HEK293 (cell line): ENCODE data around the gene TMC2.

ENCODE experiments used
- CTCF ChIA-PET: fragments of 350-600 bp; formaldehyde crosslinking; extraction: SDS; loops from one replicate; lab custom pipeline; 2021; ENCODE audit warnings: antibody characterized with exemption; lab: Yijun Ruan, JAX
- POLR2A ChIA-PET: fragments of 300-600 bp; formaldehyde crosslinking; extraction: SDS; loops from one replicate; lab custom pipeline; 2020; ENCODE audit warnings: antibody characterized with exemption, inconsistent platforms; lab: Yijun Ruan, JAX
- H3K27ac ChIP-seq: fragments of 200-500 bp; sonication (Bioruptor generic); 2 replicates; pipeline ENCODE4 v1.5.1; 2014; ENCODE audit warnings: low read depth, low read length, control low read depth, inconsistent platforms; ENCODE audit errors: extremely low read depth
- H3K36me3 ChIP-seq, 2 experiments: fragments of 200-500 bp in 1 of 2; sonication (Bioruptor generic) in 1 of 2; 1 replicate in 1 of 2; 2 replicates in 1 of 2; pipeline ENCODE4 v1.5.1; 2014 to 2017; ENCODE audit warnings: inconsistent platforms in 2 of 2, low read length in 2 of 2; ENCODE audit not compliant: control insufficient read depth in 2 of 2, insufficient read depth in 1 of 2
- H3K4me1 ChIP-seq: fragments of 200-500 bp; sonication (Bioruptor generic); 2 replicates; pipeline ENCODE4 v1.5.1; 2014; ENCODE audit warnings: mild to moderate bottlenecking, low read length, inconsistent platforms; ENCODE audit not compliant: control insufficient read depth, insufficient read depth
- H3K4me3 ChIP-seq: 2 replicates; pipeline ENCODE4 v1.5.1; 2011; ENCODE audit warnings: low read depth, mild to moderate bottlenecking, control low read depth, low read length, moderate library complexity
- H3K9me3 ChIP-seq: fragments of 200-500 bp; sonication (Bioruptor generic); 2 replicates; pipeline ENCODE4 v1.5.1; 2014; ENCODE audit warnings: low read depth, low read length, inconsistent platforms; ENCODE audit not compliant: control insufficient read depth, insufficient read depth
- GLIS2 ChIP-seq: fragments of 450-650 bp; formaldehyde crosslinking; IDR thresholded peaks from 2 replicates; pipeline ENCODE4 v1.5.1; 2016; ENCODE audit warnings: missing biosample characterization, missing genetic modification characterization
- KLF1 ChIP-seq: fragments of 450-650 bp; formaldehyde crosslinking; IDR thresholded peaks from 2 replicates; pipeline ENCODE4 v1.5.1; 2016; ENCODE audit warnings: missing biosample characterization, missing genetic modification characterization
- PRDM1 ChIP-seq: fragments of 450-650 bp; formaldehyde crosslinking; IDR thresholded peaks from 2 replicates; pipeline ENCODE4; 2016; ENCODE audit warnings: missing biosample characterization, missing genetic modification characterization
- REPIN1 ChIP-seq: fragments of 450-650 bp; formaldehyde crosslinking; IDR thresholded peaks from 2 replicates; pipeline ENCODE4 v1.5.1; 2017; ENCODE audit warnings: missing biosample characterization, missing genetic modification characterization, low read depth
- SCRT2 ChIP-seq: fragments of 450-650 bp; formaldehyde crosslinking; IDR thresholded peaks from 2 replicates; pipeline ENCODE4 v1.5.1; 2016; ENCODE audit warnings: missing biosample characterization, missing genetic modification characterization
- SP3 ChIP-seq: fragments of 450-650 bp; formaldehyde crosslinking; IDR thresholded peaks from 2 replicates; pipeline ENCODE4 v1.5.1; 2016; ENCODE audit warnings: missing biosample characterization, missing genetic modification characterization
- WT1 ChIP-seq: fragments of 450-650 bp; formaldehyde crosslinking; IDR thresholded peaks from 2 replicates; pipeline ENCODE4 v1.5.1; 2016; ENCODE audit warnings: missing biosample characterization, missing genetic modification characterization
- ZBTB48 ChIP-seq: fragments of 450-650 bp; formaldehyde crosslinking; IDR thresholded peaks from 2 replicates; pipeline ENCODE4 v1.5.1; 2016; ENCODE audit warnings: missing biosample characterization, missing genetic modification characterization
- ZFP41 ChIP-seq: fragments of 450-650 bp; formaldehyde crosslinking; IDR thresholded peaks from 2 replicates; pipeline ENCODE4 v1.5.1; 2016; ENCODE audit warnings: missing biosample characterization, missing genetic modification characterization, borderline replicate concordance
- ZNF10 ChIP-seq: fragments of 450-650 bp; formaldehyde crosslinking; IDR thresholded peaks from 2 replicates; pipeline ENCODE4 v1.5.1; 2017; ENCODE audit warnings: missing biosample characterization, missing genetic modification characterization
- ZNF140 ChIP-seq: fragments of 450-650 bp; formaldehyde crosslinking; IDR thresholded peaks from 2 replicates; pipeline ENCODE4 v1.5.1; 2016; ENCODE audit warnings: missing biosample characterization, missing genetic modification characterization
- ZNF155 ChIP-seq: fragments of 450-650 bp; formaldehyde crosslinking; IDR thresholded peaks from 2 replicates; pipeline ENCODE4 v1.5.1; 2016; ENCODE audit warnings: missing biosample characterization, missing genetic modification characterization
- ZNF169 ChIP-seq: fragments of 450-650 bp; formaldehyde crosslinking; IDR thresholded peaks from 2 replicates; pipeline ENCODE4 v1.5.1; 2016; ENCODE audit warnings: missing biosample characterization, missing genetic modification characterization
- ZNF184 ChIP-seq: fragments of 450-650 bp; IDR thresholded peaks from 2 replicates; pipeline ENCODE4 v1.5.1; 2018; ENCODE audit warnings: missing biosample characterization, mild to moderate bottlenecking, missing genetic modification characterization
- ZNF335 ChIP-seq: fragments of 450-650 bp; formaldehyde crosslinking; conservative IDR thresholded peaks from 2 replicates; pipeline ENCODE4 v1.5.1; 2016; ENCODE audit warnings: missing biosample characterization, missing genetic modification characterization
- ZNF394 ChIP-seq: fragments of 450-650 bp; formaldehyde crosslinking; IDR thresholded peaks from 2 replicates; pipeline ENCODE4 v1.5.1; 2016; ENCODE audit warnings: missing biosample characterization, missing genetic modification characterization, mild to moderate bottlenecking, moderate library complexity, borderline replicate concordance
- ZNF404 ChIP-seq: fragments of 450-650 bp; formaldehyde crosslinking; IDR thresholded peaks from 2 replicates; pipeline ENCODE4 v1.5.1; 2017; ENCODE audit warnings: missing biosample characterization, missing genetic modification characterization
- ZNF433 ChIP-seq: fragments of 450-650 bp; formaldehyde crosslinking; IDR thresholded peaks from 2 replicates; pipeline ENCODE4 v1.5.1; 2016; ENCODE audit warnings: missing biosample characterization, missing genetic modification characterization, low read depth
- ZNF514 ChIP-seq: fragments of 450-650 bp; formaldehyde crosslinking; IDR thresholded peaks from 2 replicates; pipeline ENCODE4 v1.5.1; 2016; ENCODE audit warnings: missing biosample characterization, missing genetic modification characterization
- ZNF549 ChIP-seq: fragments of 450-650 bp; IDR thresholded peaks from 2 replicates; pipeline ENCODE4 v1.5.1; 2018; ENCODE audit warnings: missing biosample characterization, missing genetic modification characterization, mild to moderate bottlenecking, inconsistent platforms, moderate library complexity
- ZNF560 ChIP-seq: fragments of 450-650 bp; formaldehyde crosslinking; IDR thresholded peaks from 2 replicates; pipeline ENCODE4 v1.5.1; 2017; ENCODE audit warnings: missing biosample characterization, missing genetic modification characterization, borderline replicate concordance
- ZNF626 ChIP-seq: fragments of 450-650 bp; sonication (Bioruptor Pico); formaldehyde crosslinking; IDR thresholded peaks from 2 replicates; pipeline ENCODE4 v1.5.1; 2018; ENCODE audit warnings: missing biosample characterization, missing genetic modification characterization, inconsistent platforms
- ZNF692 ChIP-seq: fragments of 450-650 bp; formaldehyde crosslinking; IDR thresholded peaks from 2 replicates; pipeline ENCODE4 v1.5.1; 2016; ENCODE audit warnings: missing biosample characterization, missing genetic modification characterization
- ZNF768 ChIP-seq: fragments of 450-650 bp; formaldehyde crosslinking; IDR thresholded peaks from 2 replicates; pipeline ENCODE4 v1.5.1; 2018; ENCODE audit warnings: missing biosample characterization, mild to moderate bottlenecking, missing genetic modification characterization
- TF ChIP-seq, protein P1 (sequence below): fragments of 450-650 bp; IDR thresholded peaks from 2 replicates; pipeline ENCODE4 v1.5.1; 2018; ENCODE audit warnings: missing biosample characterization, missing genetic modification characterization
- TF ChIP-seq, protein P2 (sequence below): fragments of 450-650 bp; formaldehyde crosslinking; IDR thresholded peaks from 2 replicates; pipeline ENCODE4; 2016; ENCODE audit warnings: missing biosample characterization, missing genetic modification characterization

Gene TMC2

GRCh38 chr20:2507875-2508630 lies 28.3 kb upstream of the TMC2 start:
- TF ChIP-seq ZNF169 (tag by site-specific recombination) = no peak
- peak; percentile 18; the same call in 1 of the 2 replicates for TF ChIP-seq SP3 (tag by site-specific recombination)
- TF ChIP-seq, protein P1, sequence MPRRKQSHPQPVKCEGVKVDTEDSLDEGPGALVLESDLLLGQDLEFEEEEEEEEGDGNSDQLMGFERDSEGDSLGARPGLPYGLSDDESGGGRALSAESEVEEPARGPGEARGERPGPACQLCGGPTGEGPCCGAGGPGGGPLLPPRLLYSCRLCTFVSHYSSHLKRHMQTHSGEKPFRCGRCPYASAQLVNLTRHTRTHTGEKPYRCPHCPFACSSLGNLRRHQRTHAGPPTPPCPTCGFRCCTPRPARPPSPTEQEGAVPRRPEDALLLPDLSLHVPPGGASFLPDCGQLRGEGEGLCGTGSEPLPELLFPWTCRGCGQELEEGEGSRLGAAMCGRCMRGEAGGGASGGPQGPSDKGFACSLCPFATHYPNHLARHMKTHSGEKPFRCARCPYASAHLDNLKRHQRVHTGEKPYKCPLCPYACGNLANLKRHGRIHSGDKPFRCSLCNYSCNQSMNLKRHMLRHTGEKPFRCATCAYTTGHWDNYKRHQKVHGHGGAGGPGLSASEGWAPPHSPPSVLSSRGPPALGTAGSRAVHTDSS = no peak
- TF ChIP-seq, protein P2, sequence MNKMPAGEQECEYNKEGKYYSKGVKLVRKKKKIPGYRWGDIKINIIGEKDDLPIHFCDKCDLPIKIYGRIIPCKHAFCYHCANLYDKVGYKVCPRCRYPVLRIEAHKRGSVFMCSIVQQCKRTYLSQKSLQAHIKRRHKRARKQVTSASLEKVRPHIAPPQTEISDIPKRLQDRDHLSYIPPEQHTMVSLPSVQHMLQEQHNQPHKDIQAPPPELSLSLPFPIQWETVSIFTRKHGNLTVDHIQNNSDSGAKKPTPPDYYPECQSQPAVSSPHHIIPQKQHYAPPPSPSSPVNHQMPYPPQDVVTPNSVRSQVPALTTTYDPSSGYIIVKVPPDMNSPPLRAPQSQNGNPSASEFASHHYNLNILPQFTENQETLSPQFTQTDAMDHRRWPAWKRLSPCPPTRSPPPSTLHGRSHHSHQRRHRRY = no peak
- TF ChIP-seq KLF1 (tag by site-specific recombination) = peak; percentile 30
- TF ChIP-seq REPIN1 (tag by site-specific recombination) = no peak
- 0 out of 2 replicates have a peak, but pooled peaks have one; percentile 36 for TF ChIP-seq GLIS2 (tag by site-specific recombination)
- TF ChIP-seq ZNF394 = no peak
- TF ChIP-seq SCRT2 = peak; percentile 77
- TF ChIP-seq ZNF10 (tag by site-specific recombination) = peak; percentile 90
- TF ChIP-seq ZNF560 (tag by site-specific recombination) = no peak
- TF ChIP-seq ZFP41 (tag by site-specific recombination) = no peak
- TF ChIP-seq ZNF433 (tag by site-specific recombination) = no peak
- peak; percentile 95 for TF ChIP-seq ZNF335 (tag by site-specific recombination)
- peak; percentile 33; the same call in 1 of the 2 replicates for TF ChIP-seq ZBTB48 (tag by site-specific recombination)
- no peak for TF ChIP-seq ZNF768
- TF ChIP-seq ZNF626 (tag by site-specific recombination) = no peak
- no peak for TF ChIP-seq WT1 (tag by site-specific recombination)
- TF ChIP-seq ZNF692 (tag by site-specific recombination) = no peak
- TF ChIP-seq ZNF140 (tag by site-specific recombination) = no peak
- no peak for TF ChIP-seq ZNF549 (tag by site-specific recombination)
- no peak for TF ChIP-seq ZNF404
- TF ChIP-seq ZNF155 = no peak
- TF ChIP-seq ZNF184 (tag by site-specific recombination) = no peak
- no peak for TF ChIP-seq PRDM1 (tag by site-specific recombination)
- no peak for TF ChIP-seq ZNF514

More at GRCh38 chr20:2507875-2508630, 28.3 kb upstream of the TMC2 start:
- no peaks in the 10 kb centered on the region for H3K9me3 ChIP-seq
- CTCF ChIA-PET = interaction anchor here (0.5 to 12.4 kb wide), 3 partner anchors 11 to 196 kb away, joined by 3 to 171 read pairs (median 5); no protein-coding TSS in a partner anchor
- POLR2A ChIA-PET = interaction anchor here (1.0 to 3.4 kb wide), 5 partner anchors 14 to 143 kb away, joined by 4 to 34 read pairs (median 7); partner anchors contain the start of gene SNRPB
- peak overlapping the region; percentile 93 for H3K27ac ChIP-seq
- peaks cover 4% of the 10 kb centered on the region; the same call in 1 of the 2 replicates for H3K4me1 ChIP-seq
- no peaks in the 10 kb centered on the region for H3K36me3 ChIP-seq
- peak overlapping the region; percentile 76 for H3K4me3 ChIP-seq
